Upper lobe of right lung (tissue), 1 donor: ENCODE measurements around the gene UBE2K. TPM values are rescaled to one million over a fixed set of nuclear protein-coding genes. Genes with fewer than 3 reads are reported as not detected.
A peak's percentile ranks its signal among the peaks of the same experiment; 100 is the strongest.

ENCODE experiments used
- ATAC-seq: fragments of 200-7000 bp; cut with Tn5 transposase; one replicate; pipeline ENCODE4 v1.9.1; 2020; ENCODE audit warnings: mild to moderate bottlenecking, moderate library complexity
- DNase-seq: peaks from one replicate; pipeline ENCODE4 v3.0.0-alpha.2; 2020
- H3K27ac ChIP-seq: fragments of 200-600 bp; one replicate; pipeline ENCODE4 v1.8.0; 2022
- H3K27me3 ChIP-seq: fragments of 200-600 bp; one replicate; pipeline ENCODE4 v1.8.0; 2022; ENCODE audit warnings: mild to moderate bottlenecking
- H3K36me3 ChIP-seq: fragments of 200-600 bp; one replicate; pipeline ENCODE4 v1.8.0; 2022
- H3K4me1 ChIP-seq: fragments of 200-600 bp; one replicate; pipeline ENCODE4 v1.8.0; 2022
- H3K4me3 ChIP-seq: fragments of 200-600 bp; one replicate; pipeline ENCODE4 v1.8.0; 2022; ENCODE audit warnings: mild to moderate bottlenecking
- H3K9me3 ChIP-seq: fragments of 200-600 bp; one replicate; pipeline ENCODE4 v1.8.0; 2022
- intact Hi-C: fragments of 100-400 bp; cut with DNase I; formaldehyde crosslinking; loops from one replicate; pipeline ENCODE4 v1.11.0; 2022
- total RNA-seq: library from RNA; stranded (reverse); fragmentation: NEBNext Ultra II Directional; extraction: Animal tissue kit (Norgen Biotek cat#: 25700); gene quantifications from one replicate; pipeline ENCODE4 v1.2.1, GENCODE V29; 2021
- TF ChIP-seq, protein P1 (sequence below): fragments of 200-600 bp; IDR thresholded peaks from one replicate; pipeline ENCODE4 v1.8.0; 2022; ENCODE audit warnings: antibody characterized with exemption
- donor health status: DM: no; HTN: yes; CAD: no; lungs with severe emphysema.

Gene UBE2K
- total RNA-seq, 1 donor from 2014 or later = 51.4 TPM

DNA sequence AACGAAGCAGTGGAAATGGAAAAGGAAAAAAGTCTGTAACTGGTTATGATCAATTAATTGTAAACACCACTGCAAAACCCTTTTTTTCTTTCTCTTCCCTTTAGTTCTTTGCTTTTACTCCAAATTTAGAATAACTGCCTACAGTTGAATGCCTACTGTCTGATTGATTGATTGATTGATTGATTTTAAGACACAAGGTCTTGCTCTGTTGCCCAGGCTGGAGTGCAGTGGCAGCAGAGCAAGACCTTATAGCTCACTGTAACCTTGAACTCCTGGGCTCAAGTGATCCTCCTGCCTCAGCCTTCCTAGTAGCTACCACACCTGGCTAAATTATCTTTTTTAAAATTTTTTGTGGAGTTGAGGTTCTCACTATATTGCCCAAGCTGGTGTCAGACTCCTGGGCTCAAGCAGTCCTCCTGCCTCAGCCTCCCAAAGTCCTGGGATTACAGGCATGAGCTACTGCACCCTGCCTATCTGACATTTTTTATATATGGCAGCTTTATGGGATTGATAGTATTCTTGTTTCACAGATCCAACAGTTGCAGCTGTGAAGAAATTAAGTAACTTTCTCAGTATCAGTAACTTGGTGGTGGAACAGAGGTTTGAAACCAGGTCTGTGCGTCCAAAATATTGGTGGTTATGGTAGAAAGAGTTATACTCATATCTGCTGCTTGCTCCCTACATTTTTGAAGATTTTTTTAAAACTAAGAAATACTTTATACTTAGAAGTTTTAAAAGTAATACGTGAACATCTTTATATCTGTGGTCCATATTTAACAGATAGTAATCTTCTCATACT lies 12.4 kb downstream of the UBE2K start:
- no peaks in the 10 kb centered on the region for H3K27me3 ChIP-seq
- no peak for ATAC-seq
- DNase-seq = no peak
- H3K4me1 ChIP-seq = peaks cover 25% of the 10 kb centered on the region
- H3K9me3 ChIP-seq = no peaks in the 10 kb centered on the region
- no peak overlapping the region for H3K4me3 ChIP-seq
- no peak overlapping the region for H3K27ac ChIP-seq
- TF ChIP-seq, protein P1, sequence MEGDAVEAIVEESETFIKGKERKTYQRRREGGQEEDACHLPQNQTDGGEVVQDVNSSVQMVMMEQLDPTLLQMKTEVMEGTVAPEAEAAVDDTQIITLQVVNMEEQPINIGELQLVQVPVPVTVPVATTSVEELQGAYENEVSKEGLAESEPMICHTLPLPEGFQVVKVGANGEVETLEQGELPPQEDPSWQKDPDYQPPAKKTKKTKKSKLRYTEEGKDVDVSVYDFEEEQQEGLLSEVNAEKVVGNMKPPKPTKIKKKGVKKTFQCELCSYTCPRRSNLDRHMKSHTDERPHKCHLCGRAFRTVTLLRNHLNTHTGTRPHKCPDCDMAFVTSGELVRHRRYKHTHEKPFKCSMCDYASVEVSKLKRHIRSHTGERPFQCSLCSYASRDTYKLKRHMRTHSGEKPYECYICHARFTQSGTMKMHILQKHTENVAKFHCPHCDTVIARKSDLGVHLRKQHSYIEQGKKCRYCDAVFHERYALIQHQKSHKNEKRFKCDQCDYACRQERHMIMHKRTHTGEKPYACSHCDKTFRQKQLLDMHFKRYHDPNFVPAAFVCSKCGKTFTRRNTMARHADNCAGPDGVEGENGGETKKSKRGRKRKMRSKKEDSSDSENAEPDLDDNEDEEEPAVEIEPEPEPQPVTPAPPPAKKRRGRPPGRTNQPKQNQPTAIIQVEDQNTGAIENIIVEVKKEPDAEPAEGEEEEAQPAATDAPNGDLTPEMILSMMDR = no peak
- intact Hi-C loops = no loop called here
- H3K36me3 ChIP-seq = no peaks in the 10 kb centered on the region

DNA sequence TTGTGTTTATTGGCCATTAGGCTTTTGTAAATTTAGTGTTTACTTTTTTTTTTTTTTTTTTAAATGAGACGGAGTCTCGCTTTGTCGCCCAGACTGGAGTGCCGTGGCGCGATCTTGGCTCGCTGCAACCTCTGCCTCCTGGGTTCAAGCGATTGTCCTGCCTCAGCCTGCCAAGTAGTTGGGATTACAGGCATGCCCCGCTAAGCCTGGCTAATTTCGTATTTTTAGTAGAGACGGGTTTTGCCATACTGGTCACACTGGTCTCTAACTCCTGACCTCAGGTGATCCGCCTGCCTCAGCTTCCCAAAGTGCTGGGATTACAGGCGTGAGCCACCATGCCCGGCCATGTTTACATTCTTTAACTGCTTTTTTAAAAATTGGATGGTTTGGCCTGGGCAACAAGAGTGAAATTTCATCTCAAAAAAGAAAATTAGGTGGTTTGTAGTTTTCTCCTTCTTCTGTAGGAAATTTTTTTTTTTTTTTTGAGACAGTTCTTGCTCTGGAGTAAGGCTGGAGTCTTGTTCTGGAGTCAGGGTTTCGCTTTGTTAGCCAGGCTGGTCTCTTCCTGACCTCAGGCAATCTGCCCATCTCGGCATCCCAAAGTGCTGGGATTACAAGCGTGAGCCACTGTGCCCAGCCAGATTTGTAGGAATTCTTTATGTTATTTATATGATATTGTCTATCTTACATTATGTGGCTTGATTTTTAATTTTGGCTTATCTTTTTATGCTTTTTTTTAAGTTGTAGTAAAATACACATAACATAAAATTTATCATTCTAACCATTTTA lies 15.1 kb downstream of the UBE2K start:
- intact Hi-C loops = no loop called here
- DNase-seq = no peak

DNA sequence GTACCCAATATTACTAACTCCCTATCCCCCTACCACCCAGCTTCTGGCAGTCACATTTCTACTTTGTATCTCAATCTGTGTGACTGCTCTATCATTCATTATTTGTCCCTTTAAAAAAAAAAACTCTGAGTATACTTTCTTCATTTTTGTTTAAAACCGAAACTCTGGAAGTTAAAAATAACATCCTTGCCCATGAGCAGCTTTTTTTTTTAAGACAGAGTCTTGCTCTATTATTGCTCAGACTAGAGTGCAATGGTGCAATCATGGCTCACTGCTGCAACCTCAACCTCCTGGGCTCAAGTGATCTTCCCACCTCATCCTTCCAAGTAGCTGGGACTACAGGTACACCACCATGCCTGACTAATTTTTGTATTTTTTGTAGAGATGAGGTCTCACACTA lies 15.8 kb downstream of the UBE2K start:
- Histone ChIP-seq H3K36me3 (no peaks in the 10 kb centered on the region), H3K4me3 (no peak overlapping the region), H3K27ac (no peak overlapping the region), H3K4me1 (peaks cover 17% of the 10 kb centered on the region), H3K9me3 (no peaks in the 10 kb centered on the region), H3K27me3 (no peaks in the 10 kb centered on the region)
- intact Hi-C loops = no loop called here
- TF ChIP-seq, protein P1 = no peak
- ATAC-seq (peak; percentile 19), DNase-seq (no peak)

More for the DNA sequence above, 15.1 kb downstream of the UBE2K start:
- no peaks in the 10 kb centered on the region for H3K27me3 ChIP-seq
- no peak overlapping the region for H3K4me3 ChIP-seq
- TF ChIP-seq, protein P1 = no peak
- no peak for ATAC-seq
- no peaks in the 10 kb centered on the region for H3K9me3 ChIP-seq
- no peak overlapping the region for H3K27ac ChIP-seq
- H3K4me1 ChIP-seq = peaks cover 16% of the 10 kb centered on the region
- no peaks in the 10 kb centered on the region for H3K36me3 ChIP-seq

DNA sequence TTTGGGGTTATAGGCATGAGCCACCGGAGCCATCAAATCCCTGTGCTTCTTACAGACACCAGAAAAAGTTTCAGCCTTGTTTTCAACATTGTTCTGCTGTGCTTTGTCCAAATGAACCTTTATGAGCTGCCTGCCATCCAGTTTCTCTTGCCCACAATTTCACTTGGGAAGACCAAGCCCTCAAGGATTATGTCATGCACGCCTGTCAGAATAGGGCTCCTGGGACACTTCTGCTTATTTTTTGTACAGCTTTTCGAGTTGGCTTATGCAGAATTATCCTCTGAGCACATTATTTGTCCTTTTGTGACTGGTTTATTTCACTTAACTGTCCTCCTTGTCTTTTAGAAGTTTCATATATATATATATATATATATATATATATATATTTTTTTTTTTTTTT lies 16.2 kb downstream of the UBE2K start:
- ATAC-seq = peak; percentile 47
- no peaks in the 10 kb centered on the region for H3K36me3 ChIP-seq
- H3K4me3 ChIP-seq = no peak overlapping the region
- DNase-seq = no peak
- peaks cover 21% of the 10 kb centered on the region for H3K4me1 ChIP-seq
- no peaks in the 10 kb centered on the region for H3K9me3 ChIP-seq
- H3K27me3 ChIP-seq = no peaks in the 10 kb centered on the region
- intact Hi-C loops = no loop called here
- TF ChIP-seq, protein P1 = no peak
- no peak overlapping the region for H3K27ac ChIP-seq

DNA sequence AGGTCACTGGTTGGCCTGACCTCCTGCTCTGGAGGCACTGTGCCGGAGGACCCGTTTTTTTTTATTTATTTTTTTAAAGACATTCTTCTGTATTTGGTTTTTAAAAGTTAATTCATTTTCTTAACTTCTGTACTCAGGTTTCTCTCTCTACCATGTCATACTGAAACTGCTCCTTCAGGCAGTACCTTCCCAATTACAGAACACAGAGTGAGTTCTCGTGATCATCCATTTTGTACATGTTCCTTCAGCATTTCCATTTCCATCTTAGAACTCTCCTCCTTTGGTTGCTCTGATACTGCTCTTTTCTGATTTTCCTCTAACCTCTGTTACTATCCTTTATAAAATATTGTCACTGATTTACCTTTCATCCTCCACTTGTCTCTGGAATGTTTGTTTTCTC lies 17.9 kb downstream of the UBE2K start:
- ATAC-seq = no peak

More for the DNA sequence above, 17.9 kb downstream of the UBE2K start:
- TF ChIP-seq, protein P1 = no peak
- H3K27me3 ChIP-seq = no peaks in the 10 kb centered on the region
- no peaks in the 10 kb centered on the region for H3K9me3 ChIP-seq
- peaks cover 16% of the 10 kb centered on the region for H3K4me1 ChIP-seq
- intact Hi-C loops = no loop called here
- no peak for DNase-seq
- H3K27ac ChIP-seq = no peak overlapping the region
- no peak overlapping the region for H3K4me3 ChIP-seq
- H3K36me3 ChIP-seq = no peaks in the 10 kb centered on the region
